HG03095 (cell line): ENCODE measurements around the gene CKS1B.
"Not testable (repeated sequence)": the region's sequence is repeated elsewhere in the genome, so short reads cannot be mapped to it uniquely, and the experiment has no call there.

Experiments
- ATAC-seq: cut with Tn5 transposase; IDR thresholded peaks from one replicate; pipeline ENCODE4 v1.9.1; 2021; ENCODE audit warnings: moderate library complexity; ENCODE audit not compliant: unreplicated experiment

Gene CKS1B

GRCh38 chr1:154962156-154962749 lies 12.2 kb upstream of the CKS1B start:
- no peak for ATAC-seq

- no peak for ATAC-seq
Measured at GRCh38 chr1:154962795-154963330, 11.6 kb upstream of the CKS1B start.

GRCh38 chr1:154963643-154964042 lies 10.8 kb upstream of the CKS1B start:
- ATAC-seq, result no peak

GRCh38 chr1:154964359-154964758 lies 10.1 kb upstream of the CKS1B start:
- ATAC-seq, result no peak

DNA sequence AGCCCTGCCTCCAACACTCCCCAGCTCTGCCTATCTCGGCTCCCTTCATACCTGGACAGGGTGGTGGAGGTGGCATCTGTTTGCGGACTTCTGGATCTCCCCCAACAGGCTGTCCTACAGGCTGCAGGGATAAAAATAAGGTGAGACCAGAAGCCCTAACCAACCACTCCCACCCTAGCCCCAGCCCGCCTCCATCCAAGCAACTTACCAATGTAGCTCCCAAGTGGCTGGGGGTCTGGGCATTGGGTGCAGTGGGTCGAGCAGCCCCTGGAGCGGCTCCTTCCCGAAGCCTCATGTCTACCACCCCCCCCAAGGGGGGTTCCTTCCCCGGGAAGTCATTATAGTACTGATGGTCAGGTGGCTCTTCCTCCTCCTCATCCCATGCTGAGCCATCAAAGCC lies 8.4 kb upstream of the CKS1B start:
- no peak for ATAC-seq

DNA sequence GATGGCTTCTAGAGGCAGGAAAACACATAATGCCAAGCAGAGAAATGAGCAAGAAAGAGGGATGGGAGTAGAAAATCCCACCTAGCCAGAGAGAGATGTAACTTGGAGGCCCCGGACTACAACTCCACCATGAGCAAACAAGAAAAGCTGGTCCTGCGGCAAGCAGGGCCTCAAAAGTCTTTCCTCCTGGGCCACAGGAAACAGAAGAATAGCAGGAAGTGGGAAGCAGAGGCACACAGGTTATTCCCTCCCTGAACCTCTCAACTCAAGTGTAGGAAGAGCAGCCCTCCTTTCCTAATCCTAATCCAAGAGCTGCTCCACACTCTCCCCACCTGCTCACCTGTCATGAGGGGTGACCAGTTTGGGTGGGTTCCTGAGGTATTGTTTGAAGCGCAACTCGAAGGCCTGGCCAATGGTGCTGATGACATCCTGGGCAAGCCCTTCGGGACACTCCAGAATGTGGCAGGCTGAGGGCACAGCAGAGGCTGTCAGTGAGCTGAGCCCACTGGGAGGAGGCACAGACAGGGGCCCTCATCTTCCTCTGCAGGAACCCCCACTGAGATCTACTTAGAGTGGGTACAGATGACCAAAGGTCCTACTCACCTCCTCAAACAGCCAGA lies 7.0 kb upstream of the CKS1B start:
- no peak for ATAC-seq

GRCh38 chr1:154968731-154969130 lies 5.8 kb upstream of the CKS1B start:
- no peak for ATAC-seq

GRCh38 chr1:154969246-154969645 lies 5.2 kb upstream of the CKS1B start:
- ATAC-seq, result no peak

DNA sequence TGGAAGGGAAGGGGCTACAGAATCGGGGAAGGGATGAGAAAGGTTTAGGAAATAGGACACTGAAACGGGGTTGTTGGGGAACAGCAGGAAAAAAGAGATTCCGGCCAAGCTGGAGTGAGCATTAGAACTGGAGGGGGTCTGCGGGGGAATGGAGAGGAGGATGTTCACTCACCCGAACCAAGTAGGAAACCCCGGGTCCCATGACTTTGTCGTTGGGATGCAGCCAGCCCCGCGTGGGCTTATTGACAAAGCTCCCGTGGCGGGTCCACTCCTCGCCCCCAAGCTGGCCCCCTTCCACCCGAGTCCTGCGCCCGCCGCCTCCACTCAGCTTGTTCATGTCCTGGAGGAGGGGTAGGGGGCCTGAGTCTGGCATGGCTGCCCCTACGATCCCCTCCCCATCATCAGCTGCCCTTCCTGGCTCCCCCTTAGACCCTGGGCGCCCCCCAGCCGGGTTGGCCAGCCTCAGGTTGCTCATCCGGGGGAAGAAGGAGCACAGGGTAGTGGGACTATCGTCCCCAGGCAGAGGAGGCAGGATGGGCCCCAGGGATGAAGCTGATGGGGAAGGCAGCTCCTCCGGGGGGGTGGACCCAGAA lies 4.5 kb upstream of the CKS1B start:
- no peak for ATAC-seq

DNA sequence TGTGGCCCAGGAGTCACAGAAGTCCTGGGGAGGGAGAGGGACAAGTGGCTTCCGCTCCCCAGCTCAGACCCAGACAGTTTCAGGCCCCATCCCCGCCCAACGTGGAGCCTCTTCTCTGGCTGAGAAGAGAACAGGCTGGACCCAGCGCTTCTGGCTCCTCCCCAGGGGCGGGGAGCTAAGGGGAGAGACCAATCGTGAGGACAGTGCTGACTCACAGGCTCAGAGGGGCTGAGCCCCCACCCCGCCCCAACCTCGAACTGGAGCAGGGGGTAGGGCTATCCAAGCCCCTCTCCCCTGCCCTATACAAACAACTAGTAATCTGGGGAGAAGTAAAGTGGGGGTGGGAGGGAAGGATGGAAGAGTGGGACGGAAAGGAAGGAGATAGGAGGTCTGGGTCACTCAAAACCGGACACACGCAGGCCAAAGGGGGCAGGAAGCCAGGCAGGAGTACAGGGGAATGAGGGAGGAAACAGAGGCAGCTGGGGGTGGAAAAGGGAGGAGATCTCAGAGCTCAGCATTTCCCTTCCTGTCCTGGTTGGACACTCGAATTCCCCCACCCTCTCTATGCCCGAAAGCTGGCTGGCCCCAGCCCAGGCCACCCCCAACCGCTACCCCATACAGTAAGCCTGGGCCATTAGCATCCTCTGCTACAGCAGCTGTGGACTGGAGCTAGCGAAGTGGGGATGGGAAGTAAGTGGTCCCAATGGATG lies 3.7 kb upstream of the CKS1B start, which contains the start of gene SHC1:
SHC1 (minus strand) TSS at position 117 of the 710 bp plus-strand sequence. CDS start 221 bp downstream, outside the sequence.
- no peak for ATAC-seq

DNA sequence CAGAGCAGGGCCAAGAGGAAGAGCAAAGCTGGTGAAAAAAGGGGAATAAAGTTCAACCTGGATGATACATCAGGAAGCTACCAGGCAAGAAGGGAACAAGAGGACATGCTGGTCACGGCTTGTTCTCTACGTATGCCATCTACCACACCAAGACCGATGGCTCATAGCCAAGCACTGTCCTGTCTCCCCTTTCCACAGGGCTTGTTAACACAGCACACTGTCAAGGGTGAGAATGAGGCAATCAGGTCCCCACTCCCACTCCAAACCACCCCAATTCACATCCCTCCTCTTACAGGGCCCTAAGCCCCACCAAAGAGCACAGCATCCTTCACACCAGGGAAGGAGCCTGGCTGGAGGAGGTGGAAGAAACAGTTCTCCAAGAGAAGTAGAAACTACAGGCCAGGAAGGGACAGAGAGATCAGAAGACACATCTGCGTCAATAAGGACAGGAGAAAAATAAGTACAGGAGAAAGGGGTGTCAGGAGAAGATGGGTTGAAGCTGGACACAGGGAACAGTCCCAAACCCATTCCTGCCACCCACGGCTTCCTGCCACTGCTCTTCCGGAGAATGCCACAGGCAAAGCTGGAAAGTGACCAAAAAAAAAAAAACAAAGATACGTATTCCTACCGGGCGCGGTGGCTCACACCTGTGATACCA lies 3.0 kb upstream of the CKS1B start:
- ATAC-seq, result no peak

GRCh38 chr1:154972213-154972516 lies 2.3 kb upstream of the CKS1B start:
- no peak for ATAC-seq

DNA sequence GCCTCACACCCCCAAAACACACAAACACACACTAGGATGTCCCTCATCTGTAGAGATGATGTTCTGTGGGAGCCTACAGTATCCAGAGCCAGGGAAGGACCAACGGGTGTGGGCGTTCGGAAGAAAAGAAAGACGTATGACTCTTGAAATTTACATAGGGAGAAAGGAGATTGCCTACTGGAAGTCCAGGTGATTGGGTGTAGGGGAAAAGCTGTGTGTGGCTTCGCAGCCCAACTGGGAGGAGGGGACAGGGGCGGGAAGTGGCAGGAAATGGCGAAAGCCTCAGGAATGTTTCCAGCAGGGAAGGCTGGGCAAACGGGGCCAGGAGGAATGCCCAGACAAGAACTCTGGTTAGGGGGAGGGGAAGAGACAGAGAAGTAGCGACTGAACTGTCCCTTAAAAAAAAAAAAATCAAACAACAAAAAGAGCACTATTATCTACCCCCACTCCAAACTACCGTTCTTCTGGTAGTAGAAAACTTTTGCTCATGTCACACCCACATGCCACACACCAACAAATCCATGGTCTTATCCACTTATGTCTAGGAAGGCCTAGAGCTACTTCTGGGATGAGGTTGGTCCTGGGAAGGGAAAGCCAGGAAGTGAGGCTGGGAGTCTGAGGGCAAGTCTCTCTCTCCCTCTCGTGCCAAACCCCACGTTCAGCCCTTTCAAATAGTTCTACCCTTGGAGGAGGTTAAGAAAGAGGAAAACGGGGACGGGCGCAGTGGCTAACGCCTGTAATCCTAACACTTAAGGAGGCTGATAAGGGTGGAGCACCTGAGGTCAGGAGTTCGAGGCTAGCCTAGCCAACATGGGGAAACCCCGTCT lies 1.8 kb upstream of the CKS1B start:
- no peak for ATAC-seq

GRCh38 chr1:154973344-154974101 lies 958 bp upstream of the CKS1B start:
- no peak for ATAC-seq

DNA sequence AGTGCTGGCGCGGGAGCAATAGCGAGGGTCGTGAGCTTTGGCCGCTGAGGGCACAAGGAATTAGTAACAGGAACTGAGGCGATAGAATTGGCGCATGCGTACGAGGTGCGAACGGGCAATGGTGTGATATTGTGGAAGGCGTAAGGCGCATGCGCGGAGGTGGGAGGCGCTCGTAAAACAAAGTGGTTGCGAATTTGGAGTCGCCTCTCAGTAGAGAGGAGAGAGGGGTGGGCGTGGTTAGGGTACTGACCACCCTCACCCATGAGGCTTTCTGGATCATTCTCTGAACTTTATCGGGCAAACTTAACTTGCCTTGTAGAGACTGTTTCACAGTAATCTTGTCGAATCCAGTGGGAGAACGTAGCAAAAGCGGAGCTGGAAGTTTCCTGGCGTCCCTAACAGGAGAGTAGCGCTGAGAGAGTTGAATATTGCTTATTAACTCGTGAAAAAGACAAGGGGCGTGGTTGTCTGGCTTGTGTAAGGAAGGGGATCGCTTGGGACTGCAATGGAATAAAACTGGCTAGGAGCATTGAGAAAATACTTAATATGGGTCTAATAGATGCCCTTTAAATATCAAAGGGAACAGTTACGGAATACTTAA lies 427 bp downstream of the CKS1B start:
- peak; percentile 27 for ATAC-seq

GRCh38 chr1:154975409-154976059 lies 1.1 kb downstream of the CKS1B start:
- ATAC-seq, result no peak

GRCh38 chr1:154977762-154978161 lies 3.3 kb downstream of the CKS1B start:
- ATAC-seq, result not testable (repeated sequence)

GRCh38 chr1:154978360-154978759 lies 3.9 kb downstream of the CKS1B start:
- no peak for ATAC-seq

DNA sequence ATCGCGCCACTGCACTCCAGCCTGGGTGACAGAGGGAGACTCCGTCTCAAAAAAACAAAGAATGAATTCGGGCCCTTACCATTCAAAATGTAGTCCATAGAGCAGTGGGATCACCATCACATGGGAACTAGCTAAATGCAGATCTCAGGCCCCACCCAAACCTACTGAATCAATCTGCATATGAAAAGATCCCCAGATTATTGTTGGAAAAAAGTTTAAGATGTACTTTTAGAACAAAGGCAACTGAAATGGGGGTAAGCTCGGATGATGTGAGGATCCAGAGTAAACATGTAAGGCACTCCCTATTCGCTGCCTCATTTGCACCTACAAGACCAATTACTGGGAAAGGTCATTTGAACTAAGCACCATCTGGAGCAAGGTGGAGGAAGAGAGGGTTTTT lies 7.9 kb downstream of the CKS1B start:
- no peak for ATAC-seq
